A549 (cell line): ENCODE measurements around the gene OR9G4. TPM values are rescaled to one million over a fixed set of nuclear protein-coding genes. Genes with fewer than 3 reads are reported as not detected.

ENCODE experiments used
- ATAC-seq, 2 experiments: fragments of 200-7000 bp in 1 of 2; fragments of >200 bp in 1 of 2; cut with Nextera tagmentation in 1 of 2; cut with Tn5 transposase in 1 of 2; 3 replicates each; pipeline versions ENCODE4 v1.8.0 to v1.9.1; 2018 to 2020; ENCODE audit warnings: mild to moderate bottlenecking in 1 of 2, moderate library complexity in 1 of 2
- CTCF ChIA-PET: fragments of 300-600 bp; sonication (Branson Sonifier 250); formaldehyde crosslinking; extraction: SDS; loops from one replicate; lab custom pipeline; 2021; ENCODE audit warnings: antibody characterized with exemption, inconsistent platforms; lab: Yijun Ruan, JAX
- POLR2A ChIA-PET: fragments of 350-600 bp; formaldehyde crosslinking; extraction: SDS; loops from one replicate; lab custom pipeline; 2021; ENCODE audit warnings: antibody characterized with exemption, inconsistent platforms; lab: Yijun Ruan, JAX
- DNase-seq, 2 experiments: peaks; one replicate each; pipeline versions ENCODE4 v3.0.0 to v3.0.0-alpha.2; 2011 to 2016; ENCODE audit warnings: low read depth in 1 of 2, low spot score in 1 of 2
- FAIRE-seq: peaks from 2 replicates; lab custom pipeline; 2011; peaks lifted over from hg19 to GRCh38; lab: Jason Lieb, UNC
- H3K27ac ChIP-seq, 2 experiments: fragments of >200 bp; sonication (Bioruptor Twin); formaldehyde crosslinking; 3 replicates each; pipeline ENCODE4 v1.5.1; 2016 to 2017
- H3K4me1 ChIP-seq: fragments of >200 bp; sonication (Bioruptor Twin); formaldehyde crosslinking; 3 replicates; pipeline ENCODE4 v1.6.1; 2016
- H3K4me2 ChIP-seq: fragments of >200 bp; sonication (Bioruptor Twin); formaldehyde crosslinking; 3 replicates; pipeline ENCODE4 v1.6.1; 2016
- H3K4me3 ChIP-seq: fragments of >200 bp; sonication (Bioruptor Twin); formaldehyde crosslinking; 3 replicates; pipeline ENCODE4 v1.5.1; 2016
- H3K9me3 ChIP-seq: fragments of >200 bp; sonication (Bioruptor Twin); formaldehyde crosslinking; 3 replicates; pipeline ENCODE4 v1.6.1; 2016
- ATOH8 ChIP-seq: fragments of 250-450 bp; sonication (Bioruptor Pico); IDR thresholded peaks from 2 replicates; pipeline ENCODE4 v1.5.0; 2020; ENCODE audit warnings: low read depth, mild to moderate bottlenecking, moderate library complexity
- CBX8 ChIP-seq: fragments of 200-600 bp; sonication (generic); IDR thresholded peaks from 2 replicates; pipeline ENCODE4 v1.6.1; 2016
- CEBPB ChIP-seq, 2 experiments: fragments of >200 bp in 1 of 2; sonication (Bioruptor Twin) in 1 of 2; formaldehyde crosslinking in 1 of 2; IDR thresholded peaks; 2 replicates each; pipeline ENCODE4 v1.6.1; 2012 to 2016
- CHD4 ChIP-seq: fragments of 200-600 bp; sonication (generic); IDR thresholded peaks from 2 replicates; pipeline ENCODE4 v1.6.1; 2016; ENCODE audit warnings: antibody characterized with exemption, mild to moderate bottlenecking, borderline replicate concordance
- E2F6 ChIP-seq: IDR thresholded peaks from 2 replicates; pipeline ENCODE4 v1.6.1; 2012; ENCODE audit warnings: low read depth, borderline replicate concordance
- ESRRA ChIP-seq: fragments of 150-350 bp; IDR thresholded peaks from 2 replicates; pipeline ENCODE4 v1.6.1; 2014; ENCODE audit warnings: mild to moderate bottlenecking, low read length, borderline replicate concordance
- FOSB ChIP-seq: fragments of 250-450 bp; sonication (Bioruptor Pico); IDR thresholded peaks from 2 replicates; pipeline ENCODE4 v1.5.0; 2020; ENCODE audit warnings: mild to moderate bottlenecking, moderate library complexity
- FOSL2 ChIP-seq, 2 experiments: fragments of 450-650 bp in 1 of 2; fragments of >200 bp in 1 of 2; sonication (Bioruptor Twin) in 1 of 2; formaldehyde crosslinking; IDR thresholded peaks; 2 replicates each; pipeline versions ENCODE4 v1.5.0 to v1.6.1; 2016 to 2020; ENCODE audit warnings: mild to moderate bottlenecking in 1 of 2, moderate library complexity in 1 of 2
- JUNB ChIP-seq: fragments of >200 bp; sonication (Bioruptor Twin); formaldehyde crosslinking; IDR thresholded peaks from 2 replicates; pipeline ENCODE4 v1.6.1; 2016
- KDM5A ChIP-seq: fragments of 200-600 bp; sonication (generic); IDR thresholded peaks from 2 replicates; pipeline ENCODE4 v1.6.1; 2016; ENCODE audit warnings: antibody characterized with exemption, mild to moderate bottlenecking
- MAFK ChIP-seq: fragments of 450-650 bp; IDR thresholded peaks from 2 replicates; pipeline ENCODE4 v1.6.1; 2014; ENCODE audit not compliant: partially characterized antibody
- MAX ChIP-seq: IDR thresholded peaks from 2 replicates; pipeline ENCODE4 v1.6.1; 2012
- NFE2L2 ChIP-seq: fragments of 150-350 bp; conservative IDR thresholded peaks from 2 replicates; pipeline ENCODE4 v1.6.1; 2014; ENCODE audit warnings: low read length
- NPAS2 ChIP-seq: fragments of 250-450 bp; sonication (Bioruptor Pico); IDR thresholded peaks from 2 replicates; pipeline ENCODE4 v1.8.0; 2022; ENCODE audit warnings: mild to moderate bottlenecking, moderate library complexity, borderline replicate concordance
- PBX3 ChIP-seq: IDR thresholded peaks from 2 replicates; pipeline ENCODE4 v1.6.1; 2012
- POLR2A ChIP-seq: IDR thresholded peaks from 2 replicates; pipeline ENCODE4 v1.6.1; 2012; ENCODE audit warnings: mild to moderate bottlenecking, low read length
- POLR2AphosphoS2 ChIP-seq: conservative IDR thresholded peaks from 2 replicates; pipeline ENCODE4 v1.6.1; 2012; ENCODE audit warnings: low read length, improper control_type of control experiment, inconsistent platforms
- RARB ChIP-seq: fragments of 250-450 bp; sonication (Bioruptor Pico); IDR thresholded peaks from 2 replicates; pipeline ENCODE4 v1.8.0; 2021; ENCODE audit warnings: mild to moderate bottlenecking, moderate library complexity
- RCOR1 ChIP-seq: fragments of 150-350 bp; IDR thresholded peaks from 2 replicates; pipeline ENCODE4 v1.6.1; 2014; ENCODE audit warnings: antibody characterized with exemption, low read length, low read depth
- REST ChIP-seq: fragments of 200-600 bp; sonication (generic); IDR thresholded peaks from 2 replicates; pipeline ENCODE4 v1.6.1; 2016; ENCODE audit warnings: antibody characterized with exemption, mild to moderate bottlenecking, moderate library complexity
- SMC3 ChIP-seq: fragments of >200 bp; sonication (Bioruptor Twin); formaldehyde crosslinking; IDR thresholded peaks from 3 replicates; pipeline ENCODE4 v1.6.1; 2018; ENCODE audit warnings: inconsistent platforms
- USF2 ChIP-seq: fragments of 450-650 bp; IDR thresholded peaks from 2 replicates; pipeline ENCODE4 v1.6.1; 2014; ENCODE audit warnings: antibody characterized with exemption
- ZC3H11A ChIP-seq: fragments of 450-650 bp; IDR thresholded peaks from 2 replicates; pipeline ENCODE4 v1.6.1; 2014; ENCODE audit warnings: antibody characterized with exemption, mild to moderate bottlenecking
- ZFP36 ChIP-seq: fragments of 450-650 bp; IDR thresholded peaks from 2 replicates; pipeline ENCODE4 v1.6.1; 2014; ENCODE audit warnings: borderline replicate concordance; ENCODE audit not compliant: partially characterized antibody
- ZNF302 ChIP-seq: fragments of 250-450 bp; sonication (Bioruptor Pico); IDR thresholded peaks from 2 replicates; pipeline ENCODE4 v1.9.0; 2021; ENCODE audit warnings: inconsistent platforms, mild to moderate bottlenecking, moderate library complexity
- ZSCAN20 ChIP-seq: fragments of 250-450 bp; sonication (Bioruptor Pico); IDR thresholded peaks from 2 replicates; pipeline ENCODE4 v1.8.0; 2022; ENCODE audit warnings: mild to moderate bottlenecking, moderate library complexity
- WGBS: methylation state at CpG from one replicate; pipeline ENCODE4 v1.1.6; 2017; ENCODE audit errors: missing lambda C conversion rate; 5-methylcytosine and 5-hydroxymethylcytosine counted together
- polyA plus RNA-seq, 4 experiments: library from polyadenylated mRNA; depleted of rRNA in 3 of 4; stranded (reverse); fragments of >200 nt; fragmentation: RNase III in 1 of 4; extraction: RNeasy Plus Mini Kit Qiagen cat#74134 plus additional on column Dnase treatment in 1 of 4; gene quantifications; 2 replicates in 3 of 4; 3 replicates in 1 of 4; pipeline ENCODE4 v1.2.3, GENCODE V29; 2011 to 2017

OR9G4 gene
- polyA plus RNA-seq, 2 of the 4 experiments (the other 2 are of a cell fraction), result not detected

GRCh38 chr11:56705784-56706396 lies 42.6 kb downstream of the OR9G4 start:
- 0 out of 6 replicates have a peak, but pooled peaks of 1 of the 2 experiments have one; percentile 36 for ATAC-seq
- Histone ChIP-seq H3K4me1 (no peaks in the 10 kb centered on the region), H3K9me3 (no peaks in the 10 kb centered on the region), H3K4me3 (no peak overlapping the region), H3K27ac (no peak overlapping the region), H3K4me2 (no peak overlapping the region)
- TF ChIP-seq E2F6, result no peak
- no peak for TF ChIP-seq MAX
- TF ChIP-seq RCOR1, result no peak
- no peak for TF ChIP-seq ATOH8 (CRISPR knock-in tag)
- no peak for TF ChIP-seq ESRRA
- no peak for TF ChIP-seq ZC3H11A
- no peak for TF ChIP-seq PBX3
- TF ChIP-seq NPAS2 (CRISPR knock-in tag), result no peak
- no peak for TF ChIP-seq ZFP36
- no peak for TF ChIP-seq MAFK
- TF ChIP-seq ZNF302 (CRISPR knock-in tag), result no peak
- TF ChIP-seq CEBPB (IDR thresholded peaks at IDR 0.05), result no peak
- no peak for TF ChIP-seq CHD4
- TF ChIP-seq JUNB, result no peak
- no peak for TF ChIP-seq REST
- no peak for TF ChIP-seq POLR2AphosphoS2
- TF ChIP-seq ZSCAN20 (CRISPR knock-in tag), result no peak
- no peak for TF ChIP-seq POLR2A
- no peak for TF ChIP-seq KDM5A
- no peak for FAIRE-seq
- ChIA-PET CTCF (no interaction called here), POLR2A (no interaction called here)
- WGBS, result 0% methylated on average over 1 of the region's 1 CpG
- DNase-seq, result no peak

- 24% methylated on average over 8 of the region's 8 CpGs for WGBS
- peak; percentile 32 for FAIRE-seq
- CTCF ChIA-PET, result interaction anchor here (0.8 kb wide), 1 partner anchor 32 kb away, joined by 3 read pairs; no protein-coding TSS in a partner anchor
- Histone ChIP-seq H3K4me1 (no peaks in the 10 kb centered on the region), H3K4me3 (no peak overlapping the region), H3K27ac (no peak overlapping the region), H3K9me3 (no peaks in the 10 kb centered on the region), H3K4me2 (no peak overlapping the region)
- DNase-seq, result no peak
- 0 out of 6 replicates have a peak, but pooled peaks of 1 of the 2 experiments have one; percentile 48 for ATAC-seq
- POLR2A ChIA-PET, result no interaction called here
- TF ChIP-seq FOSL2 (IDR thresholded peaks at IDR 0.05) (no peak), FOSL2 (CRISPR knock-in tag; IDR thresholded peaks at IDR 0.05) (no peak), NFE2L2 (no peak), ATOH8 (CRISPR knock-in tag) (no peak), PBX3 (no peak), CEBPB (IDR thresholded peaks at IDR 0.05) (no peak), MAX (no peak), RARB (CRISPR knock-in tag) (no peak), USF2 (no peak), CHD4 (no peak), CBX8 (no peak), ESRRA (no peak), SMC3 (no peak), RCOR1 (no peak), FOSB (CRISPR knock-in tag) (no peak)
Observed at GRCh38 chr11:56700914-56701485, 47.5 kb downstream of the OR9G4 start.
